NCI-H128 (cell line): ENCODE data around the gene HOXA3.

Experiments
- DNase-seq: peaks from one replicate; lab custom pipeline; 2025; ENCODE audit not compliant: unreplicated experiment; lab: John Stamatoyannopoulos, UW

Gene HOXA3

GRCh38 chr7:27095050-27095896 is 57.1 kb downstream of the HOXA3 start:
- no peak for DNase-seq

GRCh38 chr7:27094304-27095049 is 57.9 kb downstream of the HOXA3 start:
- no peak for DNase-seq

GRCh38 chr7:27093184-27093895 is 59.0 kb downstream of the HOXA3 start:
- no peak for DNase-seq

- DNase-seq = no peak
These were observed 59.6 kb downstream of the HOXA3 start for GRCh38 chr7:27092819-27093110.

GRCh38 chr7:27091941-27092818 is 60.2 kb downstream of the HOXA3 start:
- DNase-seq = no peak

GRCh38 chr7:27091105-27091504 is 61.3 kb downstream of the HOXA3 start:
- DNase-seq = no peak

GRCh38 chr7:27088002-27088922 is 64.1 kb downstream of the HOXA3 start:
- no peak for DNase-seq

- no peak for DNase-seq
These were observed 68.7 kb downstream of the HOXA3 start for GRCh38 chr7:27083646-27084045.

- DNase-seq = no peak
These were observed 70.2 kb downstream of the HOXA3 start for GRCh38 chr7:27082171-27082570.

GRCh38 chr7:27080844-27081436 is 71.4 kb downstream of the HOXA3 start:
- no peak for DNase-seq

- DNase-seq = no peak
These were observed 73.0 kb downstream of the HOXA3 start for GRCh38 chr7:27079234-27079975.

- no peak for DNase-seq
These were observed 73.7 kb downstream of the HOXA3 start for GRCh38 chr7:27078616-27079233.

GRCh38 chr7:27073076-27073475 is 79.3 kb downstream of the HOXA3 start:
- no peak for DNase-seq

GRCh38 chr7:27071622-27072390 is 80.6 kb downstream of the HOXA3 start:
- no peak for DNase-seq

GRCh38 chr7:27068259-27068658 is 84.1 kb downstream of the HOXA3 start:
- DNase-seq = no peak

- no peak for DNase-seq
These were observed 86.2 kb downstream of the HOXA3 start for GRCh38 chr7:27066148-27066547.

GRCh38 chr7:27065709-27066108 is 86.7 kb downstream of the HOXA3 start:
- no peak for DNase-seq

GRCh38 chr7:27064661-27065060 is 87.7 kb downstream of the HOXA3 start:
- no peak for DNase-seq
